D721Med (cell line): ENCODE data around the gene MGME1.
A peak's percentile ranks its signal among the peaks of the same experiment; 100 is the strongest.

Experiments used
- DNase-seq: peaks from one replicate; pipeline ENCODE4 v3.0.0; 2011; ENCODE audit warnings: low spot score; ENCODE audit not compliant: insufficient read length
- FAIRE-seq: peaks from 2 replicates; lab custom pipeline; 2011; peaks lifted over from hg19 to GRCh38; lab: Jason Lieb, UNC
- CTCF ChIP-seq: IDR thresholded peaks from 2 replicates; pipeline ENCODE4 v1.5.1; 2012; ENCODE audit warnings: mild to moderate bottlenecking, control low read depth; ENCODE audit not compliant: insufficient read depth; ENCODE audit errors: missing control alignments

Gene MGME1, protein sequence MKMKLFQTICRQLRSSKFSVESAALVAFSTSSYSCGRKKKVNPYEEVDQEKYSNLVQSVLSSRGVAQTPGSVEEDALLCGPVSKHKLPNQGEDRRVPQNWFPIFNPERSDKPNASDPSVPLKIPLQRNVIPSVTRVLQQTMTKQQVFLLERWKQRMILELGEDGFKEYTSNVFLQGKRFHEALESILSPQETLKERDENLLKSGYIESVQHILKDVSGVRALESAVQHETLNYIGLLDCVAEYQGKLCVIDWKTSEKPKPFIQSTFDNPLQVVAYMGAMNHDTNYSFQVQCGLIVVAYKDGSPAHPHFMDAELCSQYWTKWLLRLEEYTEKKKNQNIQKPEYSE

GRCh38 chr20:17968366-17969277 lies at the start of gene MGME1, which contains the start of gene SNX5:
TSS of gene MGME1 (plus strand) at chr20:17969018. CDS start at chr20:17969860, 842 bp downstream.
TSS of gene SNX5 (minus strand) at chr20:17968794. CDS start at chr20:17968425, 369 bp downstream.
- FAIRE-seq (no peak), DNase-seq (peak; percentile 50)
- TF ChIP-seq CTCF = no peak

DNA sequence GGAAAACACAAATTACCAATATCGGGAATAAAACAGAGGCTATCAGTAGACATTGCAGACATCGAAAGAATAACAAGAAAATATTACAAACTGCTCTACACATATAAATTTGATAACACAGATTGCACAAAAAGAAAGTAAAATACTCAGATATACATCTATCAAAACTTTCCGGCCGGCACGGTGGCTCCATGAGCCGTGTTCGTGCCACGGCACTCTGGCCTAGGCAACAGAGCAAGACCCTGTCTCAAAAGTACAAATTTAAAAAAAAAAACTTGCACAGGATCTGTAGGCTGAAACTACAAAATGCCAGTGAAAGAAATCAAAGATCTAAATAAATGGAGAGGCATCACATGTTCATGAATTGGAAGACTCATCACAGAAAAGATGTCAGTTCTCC lies 49.7 kb upstream of the MGME1 start:
- no peak for TF ChIP-seq CTCF
- FAIRE-seq (no peak), DNase-seq (no peak)

GRCh38 chr20:17921774-17922173 lies 47.0 kb upstream of the MGME1 start:
- no peak for TF ChIP-seq CTCF
- DNase-seq (no peak), FAIRE-seq (no peak)

GRCh38 chr20:17925141-17925939 lies 43.5 kb upstream of the MGME1 start:
- FAIRE-seq (no peak), DNase-seq (no peak)
- no peak for TF ChIP-seq CTCF

- FAIRE-seq (no peak), DNase-seq (no peak)
- TF ChIP-seq CTCF = no peak
Observed at GRCh38 chr20:17925940-17926300, 42.9 kb upstream of the MGME1 start.

DNA sequence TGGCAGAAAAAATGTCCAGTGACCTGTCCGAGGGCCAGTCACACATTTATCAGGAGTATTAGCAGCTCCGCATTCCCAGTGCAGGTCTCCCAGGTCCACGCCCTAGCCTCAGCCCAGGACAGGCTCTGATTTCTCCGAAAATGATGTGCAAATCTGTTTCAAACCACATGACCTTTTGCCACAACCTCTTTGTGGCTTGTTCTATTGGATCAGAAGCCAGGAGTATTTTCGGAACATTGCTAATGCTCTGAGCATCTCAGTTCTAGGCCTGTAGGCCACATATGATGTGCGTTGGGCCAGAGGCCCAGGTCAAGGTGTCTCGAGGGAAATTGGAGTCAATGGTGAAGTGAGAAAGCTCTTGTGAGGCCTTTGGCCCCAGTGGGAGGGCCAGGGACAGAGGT lies 40.6 kb upstream of the MGME1 start:
- FAIRE-seq (no peak), DNase-seq (no peak)
- no peak for TF ChIP-seq CTCF
